HG02571 (cell line): ENCODE results near the gene MAPKAPK2.
"Not testable (repeated sequence)": the region's sequence is repeated elsewhere in the genome, so short reads cannot be mapped to it uniquely, and the experiment has no call there.

Source experiments
- ATAC-seq: cut with Tn5 transposase; IDR thresholded peaks from one replicate; pipeline ENCODE4 v1.9.1; 2021; ENCODE audit warnings: mild to moderate bottlenecking, moderate library complexity; ENCODE audit not compliant: unreplicated experiment

Gene MAPKAPK2

DNA sequence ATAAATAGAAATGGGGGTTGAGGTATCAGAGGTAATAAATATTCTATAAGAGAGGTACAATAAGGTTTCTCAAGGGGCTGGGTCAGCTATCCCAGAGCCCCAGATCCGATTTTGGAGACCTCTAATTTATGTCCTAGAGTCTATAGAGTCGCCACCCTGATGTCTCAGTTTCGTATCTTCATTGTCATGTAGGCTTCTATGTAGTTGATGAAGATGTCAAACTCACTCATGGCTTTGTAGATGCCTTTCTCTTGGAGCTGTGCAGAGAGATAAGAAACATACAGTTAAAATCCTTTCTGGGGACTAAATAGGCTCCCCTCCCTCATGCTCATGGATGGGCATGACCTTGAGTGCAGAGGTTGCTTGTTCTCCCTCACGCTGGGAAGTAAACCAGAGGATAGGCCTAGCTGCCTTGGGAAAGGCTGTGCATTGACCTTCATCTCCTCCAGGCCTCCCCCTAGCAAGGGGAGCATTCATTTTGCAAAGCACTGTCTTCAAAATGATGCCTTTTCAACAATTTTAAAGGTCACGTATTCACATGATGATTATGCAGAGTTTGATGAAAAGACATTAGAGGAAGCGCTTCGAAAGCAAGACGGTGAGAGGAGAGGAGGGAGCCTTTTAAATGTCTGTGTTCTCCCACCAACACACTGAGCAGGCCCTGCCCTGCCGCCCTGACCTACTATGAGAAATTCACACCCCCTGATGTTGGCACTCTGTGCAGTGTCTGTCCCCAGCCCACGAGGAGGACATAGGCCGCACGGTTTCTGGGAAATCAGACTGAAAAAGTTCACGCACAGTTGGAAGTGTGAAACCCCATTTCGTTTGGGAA is 84.0 kb downstream of the MAPKAPK2 start:
- peak; percentile 4 for ATAC-seq

DNA sequence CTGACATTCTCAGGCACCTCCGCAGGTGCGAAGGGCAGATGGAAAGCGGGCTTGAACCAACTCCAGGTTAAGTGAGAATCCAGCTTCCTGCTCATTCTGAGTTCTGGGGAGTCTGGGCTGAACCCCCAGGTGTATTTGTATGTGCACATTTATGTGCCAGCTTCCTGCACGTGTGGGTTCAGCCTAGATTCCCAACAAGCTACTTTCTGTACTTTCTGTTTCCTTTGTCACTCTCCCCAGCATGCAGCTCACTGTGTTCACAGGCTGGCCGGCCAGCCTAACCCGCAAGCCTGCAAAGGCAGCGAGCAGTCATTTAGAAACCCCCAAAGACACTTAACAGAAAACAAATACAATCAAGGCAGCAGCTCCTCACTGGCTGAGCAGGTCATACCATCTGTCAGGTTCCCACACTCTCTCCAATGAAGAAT is 84.6 kb downstream of the MAPKAPK2 start:
- ATAC-seq, result peak; percentile 46

DNA sequence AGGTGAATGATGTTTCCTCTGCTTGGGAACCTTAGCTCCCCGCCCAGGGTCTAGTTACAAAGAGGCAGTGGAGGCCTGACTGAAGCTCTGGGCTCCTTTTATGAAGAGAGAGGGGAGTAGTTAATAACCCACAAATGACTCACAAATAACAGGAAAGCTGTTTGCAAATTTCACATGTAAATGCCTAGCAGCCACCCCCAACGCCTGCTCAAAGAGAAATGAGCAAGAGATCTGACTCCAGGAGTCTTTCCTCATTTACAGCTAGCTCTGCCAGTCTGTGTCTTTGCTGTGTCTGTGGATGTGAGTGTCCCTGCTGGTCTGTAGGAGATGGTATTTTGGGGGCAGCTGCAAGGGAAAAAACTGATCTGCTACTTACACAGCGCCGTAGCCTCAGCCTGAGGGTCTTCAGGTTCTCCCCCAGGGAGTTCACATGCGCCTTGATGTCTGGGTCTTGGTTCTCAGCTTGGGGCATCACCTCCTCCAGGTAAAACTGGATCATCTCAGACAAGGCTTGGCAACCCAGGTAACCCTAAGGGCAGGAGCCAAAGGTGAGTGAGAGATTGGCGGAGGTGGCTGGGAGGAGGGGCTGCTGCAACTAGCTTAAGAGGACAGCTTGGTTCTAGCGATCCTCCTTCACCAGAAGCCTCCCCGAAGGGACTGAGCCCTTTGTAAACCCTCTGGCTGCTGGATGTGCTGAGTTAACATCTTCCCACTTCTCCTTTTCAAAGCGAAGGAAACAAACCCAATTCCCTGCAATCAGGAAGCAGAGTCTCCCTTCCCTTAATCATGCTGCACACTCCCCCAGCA is 86.0 kb downstream of the MAPKAPK2 start, which contains the start of gene IL19:
IL19 (plus strand) TSS at position 243 of the 807 bp plus-strand sequence. CDS start 65,890 bp downstream, outside the sequence.
- ATAC-seq, result no peak

DNA sequence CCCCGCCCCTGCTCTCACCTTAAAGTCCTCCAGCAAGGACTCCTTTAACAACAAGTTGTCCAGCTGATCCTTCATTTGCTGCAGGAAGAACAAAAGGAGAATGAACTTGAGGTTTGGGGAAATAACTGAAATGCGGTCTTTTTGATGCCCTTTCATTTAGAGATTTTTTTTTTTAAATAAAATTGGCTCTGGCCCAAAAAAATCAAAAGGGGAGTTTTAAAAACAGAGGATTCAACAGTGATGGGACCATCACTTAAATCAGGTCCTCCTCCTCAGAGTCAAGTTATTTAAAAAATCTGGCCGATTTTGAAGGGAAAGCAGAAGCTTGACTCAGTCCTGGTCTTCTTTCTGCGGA is 86.6 kb downstream of the MAPKAPK2 start:
- no peak for ATAC-seq

DNA sequence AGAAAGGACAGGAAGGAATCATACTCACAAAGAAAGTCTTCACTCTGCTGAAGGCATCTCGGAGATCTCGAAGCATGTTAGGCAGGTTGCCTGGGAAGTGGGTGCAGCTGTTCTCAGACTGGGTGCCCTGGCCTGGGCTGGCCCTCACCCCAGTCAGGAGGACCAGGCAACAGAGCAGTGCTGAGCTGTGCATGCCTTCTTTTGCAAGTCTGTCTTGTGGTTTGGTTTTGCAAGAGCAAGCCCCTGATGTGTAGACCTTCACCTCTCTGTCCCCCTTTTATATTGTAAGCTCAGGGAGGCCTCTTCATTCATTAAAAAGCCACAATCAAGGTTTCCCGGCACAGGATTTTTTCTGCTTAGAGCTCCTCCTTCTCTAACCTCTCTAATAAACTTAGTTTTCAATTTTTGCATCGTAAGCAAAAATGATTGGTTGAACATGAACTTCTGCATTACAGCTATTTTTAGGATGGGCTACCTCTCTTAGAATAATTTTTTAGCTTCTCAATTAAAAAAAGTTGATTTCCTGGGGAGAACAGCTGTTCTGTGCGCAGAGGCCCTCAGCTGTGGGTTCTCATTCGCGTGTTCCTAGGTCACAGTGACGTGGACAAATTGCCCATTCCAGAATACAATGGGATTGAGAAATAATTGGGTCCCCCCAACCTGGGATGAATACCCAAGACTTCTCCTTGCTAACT is 87.7 kb downstream of the MAPKAPK2 start, which contains the start of gene IL10:
IL10 (minus strand) TSS at position 252 of the 695 bp plus-strand sequence; CDS start at position 193, 59 bp downstream.
- ATAC-seq, result no peak

DNA sequence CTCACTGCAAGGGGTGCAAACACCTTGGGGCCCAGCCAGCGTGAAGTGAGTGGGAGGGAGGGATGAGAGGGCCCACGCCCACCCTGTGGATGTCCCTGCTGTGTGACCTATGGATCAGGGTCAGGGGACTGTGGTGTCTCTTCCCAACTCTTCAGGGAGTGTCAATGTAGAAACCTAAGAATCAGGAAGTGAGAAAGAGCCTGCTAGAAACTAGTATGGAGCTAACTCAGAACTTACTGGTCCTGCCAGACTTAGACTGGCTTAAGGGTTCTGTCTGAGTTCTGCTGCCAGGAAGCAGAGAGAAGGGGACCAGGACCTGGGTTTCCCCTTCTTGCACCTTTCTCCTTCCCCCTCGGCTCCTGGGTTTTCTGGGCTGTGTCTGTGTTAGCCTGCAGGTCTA is 89.4 kb downstream of the MAPKAPK2 start:
- no peak for ATAC-seq

DNA sequence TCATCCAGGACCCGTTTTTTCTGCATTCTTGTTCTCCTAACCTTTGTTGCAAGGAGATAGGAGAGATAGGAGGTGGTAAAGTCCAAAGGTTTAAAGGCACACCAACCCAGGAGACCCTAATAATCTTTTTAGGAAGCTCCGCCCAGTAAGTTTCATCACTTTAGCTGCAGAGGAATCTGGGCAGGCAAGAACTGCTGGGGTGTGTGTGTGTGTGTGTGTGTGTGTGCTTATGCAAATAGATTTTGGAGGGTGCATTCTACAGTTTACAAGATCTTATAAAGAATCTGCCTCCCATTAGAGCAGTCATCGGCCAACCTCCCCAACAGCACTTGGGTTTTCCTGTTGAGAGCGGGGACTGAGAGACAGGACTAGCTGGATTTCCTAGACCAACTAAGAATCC is 91.5 kb downstream of the MAPKAPK2 start:
- ATAC-seq, result no peak

DNA sequence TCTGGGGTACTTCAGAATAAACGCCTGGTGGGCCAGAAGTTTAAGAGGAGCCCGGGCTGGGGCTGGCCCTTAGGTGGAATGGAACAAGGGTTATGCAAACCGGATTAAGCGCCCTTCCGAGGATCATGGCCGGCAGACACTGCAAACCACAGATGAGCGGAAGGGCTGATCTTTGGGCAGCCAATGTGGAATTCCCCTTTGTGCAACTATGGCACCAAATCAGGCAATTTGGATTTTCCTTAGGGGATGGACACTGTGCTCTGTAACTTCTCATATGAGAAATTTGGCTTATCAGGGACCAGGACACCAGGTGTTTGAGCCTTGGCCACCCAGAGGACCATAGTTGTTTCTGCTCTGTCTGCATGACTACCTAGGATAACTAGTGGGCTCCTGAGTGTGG is 93.3 kb downstream of the MAPKAPK2 start:
- ATAC-seq, result no peak

DNA sequence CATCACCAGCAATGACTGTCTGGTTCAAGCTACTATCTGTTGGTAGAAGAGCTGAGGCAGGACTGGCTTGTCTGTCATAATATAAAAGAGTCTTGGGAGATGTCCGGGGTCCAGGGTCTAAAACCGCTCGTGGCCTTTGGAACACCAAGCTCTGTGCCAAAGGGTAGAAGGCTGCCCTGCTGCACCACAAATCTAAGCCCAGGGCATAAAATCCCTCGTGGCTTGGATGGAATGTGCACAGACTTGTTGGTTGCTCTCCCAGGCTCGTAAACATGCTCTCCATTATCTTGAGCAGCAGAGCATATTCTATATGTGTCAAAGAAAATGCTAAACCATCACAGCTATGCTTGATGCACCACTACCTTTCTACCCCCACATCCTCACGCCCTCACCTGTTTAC is 94.2 kb downstream of the MAPKAPK2 start:
- ATAC-seq, result not testable (repeated sequence)

DNA sequence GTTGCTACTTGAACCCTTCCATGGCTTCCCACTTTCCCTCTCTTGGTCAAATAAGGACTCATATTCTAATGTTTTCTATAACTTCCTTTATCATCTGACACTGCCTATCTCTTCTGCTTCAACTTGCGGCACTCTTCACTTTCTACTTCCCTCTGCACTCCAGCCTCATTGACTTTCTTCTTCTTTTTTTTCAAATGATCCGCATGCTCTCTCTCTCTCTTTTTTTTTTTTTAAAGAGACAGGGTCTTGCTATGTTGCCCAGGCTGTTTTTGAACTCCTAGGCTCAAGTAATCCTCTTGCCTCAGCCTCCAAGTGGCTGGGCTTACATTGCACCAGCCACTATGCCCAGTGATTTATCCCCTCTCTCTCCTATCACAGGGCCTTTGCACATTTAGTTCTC is 94.9 kb downstream of the MAPKAPK2 start:
- ATAC-seq, result no peak

DNA sequence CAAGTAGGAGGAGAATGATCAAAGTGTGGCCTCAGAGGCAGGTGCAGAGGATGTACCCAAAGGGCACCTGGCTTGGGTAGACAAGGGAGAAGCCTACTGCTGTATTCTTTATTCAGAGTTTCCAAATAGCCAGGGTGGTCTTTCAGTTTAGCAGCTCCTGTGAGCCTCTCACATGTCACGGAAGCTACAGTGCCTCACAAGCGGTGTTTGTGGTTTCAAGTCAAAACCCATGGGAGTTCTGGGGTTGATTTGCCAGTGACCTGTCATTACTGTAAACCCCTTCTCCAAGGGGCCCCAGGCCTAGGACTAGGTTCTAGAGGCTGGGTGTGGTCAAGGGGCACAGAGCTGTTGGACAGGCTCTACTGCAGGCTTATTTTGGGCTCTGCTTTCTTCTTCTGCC is 97.7 kb downstream of the MAPKAPK2 start:
- peak; percentile 62 for ATAC-seq

DNA sequence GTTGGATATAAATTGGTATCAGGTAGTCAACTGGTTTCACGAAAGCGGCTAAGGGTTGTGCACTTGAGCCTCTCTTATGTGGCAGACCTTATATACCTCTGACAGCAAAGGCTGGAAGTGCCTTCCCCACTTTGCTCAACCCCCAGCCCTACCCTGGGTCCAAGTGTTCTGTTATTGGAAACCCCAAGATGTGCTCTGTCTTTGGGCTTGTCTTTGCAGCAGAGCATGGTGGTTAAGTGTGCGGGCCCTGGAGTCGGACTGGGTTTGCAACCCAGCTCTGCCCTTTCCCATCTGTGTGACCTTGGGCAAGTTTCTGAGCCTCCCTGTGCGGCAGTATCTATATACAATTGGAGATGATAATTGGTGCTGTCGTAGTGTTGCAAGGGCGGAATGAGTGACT is 98.8 kb downstream of the MAPKAPK2 start:
- ATAC-seq, result no peak
